Spleen (tissue), 7 donors: ENCODE measurements around the gene SAFB.

Experiments used
- CTCF ChIP-seq, 11 experiments: fragments of 200-600 bp in 7 of 11; fragments of 450-650 bp in 4 of 11; sonication (generic) in 4 of 11; IDR thresholded peaks in 8 of 11; conservative IDR thresholded peaks in 3 of 11; 1 replicate in 7 of 11; 2 replicates in 4 of 11; pipeline versions ENCODE4 v1.4.0 to v1.8.0; 2016 to 2021; ENCODE audit warnings: antibody characterized with exemption in 11 of 11, inconsistent platforms in 4 of 11, mild to moderate bottlenecking in 1 of 11
- POLR2A ChIP-seq, 3 donors: fragments of 450-650 bp; IDR thresholded peaks; one replicate each; pipeline ENCODE4 v1.5.1; 2017; ENCODE audit warnings: antibody characterized with exemption in 3 of 3, mild to moderate bottlenecking in 1 of 3
- donor health status: DM: no; HTN: no; CAD: no; lungs with moderate emphysema.
- donor health status: DM: no; HTN: no; CAD: no.
- donor health status: DM: no; HTN: no; CAD: no.

GRCh38 chr19:5642204-5642603 is 19.3 kb downstream of the SAFB start:
- TF ChIP-seq CTCF (IDR thresholded peaks at IDR 0.05 in 8 of 11, conservative IDR thresholded peaks at IDR 0.05 in 3 of 11), result no peak
- TF ChIP-seq POLR2A (IDR thresholded peaks at IDR 0.05), result no peak
